Ishikawa (cell line): ENCODE measurements around the gene TSPO2.
A peak's percentile ranks its signal among the peaks of the same experiment; 100 is the strongest.

Source experiments
- CEBPB ChIP-seq: IDR thresholded peaks from 2 replicates; pipeline ENCODE4 v1.6.1; 2012
- CREB1 ChIP-seq: IDR thresholded peaks from 2 replicates; pipeline ENCODE4 v1.6.1; 2012; ENCODE audit warnings: low read depth
- EGR1 ChIP-seq: IDR thresholded peaks from 2 replicates; pipeline ENCODE4 v1.6.1; 2012
- EP300 ChIP-seq: IDR thresholded peaks from 2 replicates; pipeline ENCODE4 v1.6.1; 2012; ENCODE audit warnings: borderline replicate concordance
- FOXM1 ChIP-seq: IDR thresholded peaks from 2 replicates; pipeline ENCODE4 v1.6.1; 2012; ENCODE audit warnings: low read depth, borderline replicate concordance
- MAX ChIP-seq: IDR thresholded peaks from 2 replicates; pipeline ENCODE4 v1.6.1; 2012
- NFIC ChIP-seq: IDR thresholded peaks from 2 replicates; pipeline ENCODE4 v1.6.1; 2012
- RAD21 ChIP-seq: IDR thresholded peaks from 2 replicates; pipeline ENCODE4 v1.6.1; 2012; ENCODE audit warnings: low read depth
- REST ChIP-seq: IDR thresholded peaks from 2 replicates; pipeline ENCODE4 v1.6.1; 2012; ENCODE audit warnings: low read depth, mild to moderate bottlenecking
- TAF1 ChIP-seq: IDR thresholded peaks from 2 replicates; pipeline ENCODE4 v1.6.1; 2012; ENCODE audit warnings: low read depth, mild to moderate bottlenecking
- TCF12 ChIP-seq: IDR thresholded peaks from 2 replicates; pipeline ENCODE4 v1.6.1; 2012; ENCODE audit warnings: low read depth
- TEAD4 ChIP-seq: IDR thresholded peaks from 2 replicates; pipeline ENCODE4 v1.6.1; 2012
- USF1 ChIP-seq: IDR thresholded peaks from 2 replicates; pipeline ENCODE4 v1.6.1; 2012
- YY1 ChIP-seq: IDR thresholded peaks from 2 replicates; pipeline ENCODE4 v1.6.1; 2012; ENCODE audit warnings: low read depth
- ZBTB7A ChIP-seq: IDR thresholded peaks from 2 replicates; pipeline ENCODE4 v1.6.1; 2012; ENCODE audit warnings: low read depth

The TSPO2 gene

GRCh38 chr6:41021832-41022231, 20.4 kb upstream of the TSPO2 start:
- peak; percentile 41 for TF ChIP-seq RAD21
- no peak for TF ChIP-seq ZBTB7A

GRCh38 chr6:41022294-41022693, 20.0 kb upstream of the TSPO2 start:
- TF ChIP-seq USF1 (no peak), CEBPB (no peak), REST (no peak), NFIC (no peak), TCF12 (no peak), TAF1 (no peak), TEAD4 (no peak), FOXM1 (no peak), CREB1 (no peak), YY1 (no peak), ZBTB7A (no peak), EGR1 (no peak), MAX (no peak)

- TF ChIP-seq CEBPB, result no peak
- no peak for TF ChIP-seq TAF1
Measured at GRCh38 chr6:41023114-41023513, 19.2 kb upstream of the TSPO2 start.

- no peak for TF ChIP-seq TCF12
- no peak for TF ChIP-seq NFIC
- TF ChIP-seq ZBTB7A, result no peak
Measured at GRCh38 chr6:41025966-41026530, 16.2 kb upstream of the TSPO2 start.

- no peak for TF ChIP-seq TAF1
- TF ChIP-seq EP300, result no peak
- no peak for TF ChIP-seq MAX
- TF ChIP-seq CEBPB, result no peak
- TF ChIP-seq REST, result no peak
- TF ChIP-seq NFIC, result no peak
- TF ChIP-seq RAD21, result no peak
- no peak for TF ChIP-seq EGR1
- no peak for TF ChIP-seq TCF12
- no peak for TF ChIP-seq YY1
- TF ChIP-seq TEAD4, result no peak
- TF ChIP-seq FOXM1, result no peak
- TF ChIP-seq CREB1, result no peak
- TF ChIP-seq USF1, result no peak
- no peak for TF ChIP-seq ZBTB7A
Measured at GRCh38 chr6:41027241-41027640, 15.0 kb upstream of the TSPO2 start.

- TF ChIP-seq TEAD4 (0 out of 2 replicates have a peak, but pooled peaks have one; percentile 10), YY1 (0 out of 2 replicates have a peak, but pooled peaks have one; percentile 4), CEBPB (no peak), RAD21 (peak; percentile 91), MAX (peak; percentile 68)
Measured at GRCh38 chr6:41027799-41028560, 14.3 kb upstream of the TSPO2 start.
